Activated CD8-positive, alpha-beta memory T cell treated with anti-CD3 and anti-CD28 coated beads, Interleukin-2, amount 10 ng/mL, durations not matched to agents 7 days and 5 days (primary cell): ENCODE results near the gene SPECC1L. TPM values are rescaled to one million over a fixed set of nuclear protein-coding genes. Genes with fewer than 3 reads are reported as not detected.

Source experiments
- ATAC-seq: fragments of 150-1000 bp; cut with Tn5 transposase; one replicate; pipeline ENCODE4 v1.10.0; 2021; ENCODE audit warnings: moderate library complexity
- CTCF ChIA-PET: fragments of 350-600 bp; sonication (Branson Sonifier 250); formaldehyde crosslinking; loops from one replicate; lab custom pipeline; 2021; ENCODE audit warnings: antibody characterized with exemption; lab: Charles Lee
- DNase-seq: peaks from one replicate; pipeline ENCODE4 v3.0.0-alpha.2; 2020
- H3K27ac Mint-ChIP-seq: one replicate; pipeline ENCODE4 v1.8.0; 2021; ENCODE audit warnings: mild to moderate bottlenecking, mixed read lengths
- H3K27me3 Mint-ChIP-seq: one replicate; pipeline ENCODE4 v1.8.0; 2021; ENCODE audit warnings: mixed read lengths
- H3K36me3 Mint-ChIP-seq: one replicate; pipeline ENCODE4 v1.8.0; 2021; ENCODE audit warnings: mild to moderate bottlenecking, mixed read lengths
- H3K4me1 Mint-ChIP-seq: one replicate; pipeline ENCODE4 v1.8.0; 2021; ENCODE audit warnings: mixed read lengths
- H3K4me3 Mint-ChIP-seq: one replicate; pipeline ENCODE4 v1.8.0; 2021; ENCODE audit warnings: mild to moderate bottlenecking, moderate library complexity, mixed read lengths
- H3K9me3 Mint-ChIP-seq: one replicate; pipeline ENCODE4 v1.8.0; 2022; ENCODE audit warnings: low read depth, mixed read lengths
- total RNA-seq, 2 experiments: library from RNA; stranded (reverse); gene quantifications; one replicate each; pipeline ENCODE4 v1.2.3, GENCODE V29; 2021

Gene SPECC1L
- total RNA-seq, 2 experiments from 2014 or later: 55.3 to 57.4 TPM

GRCh38 chr22:24414523-24414922, 143.9 kb downstream of the SPECC1L start:
- CTCF ChIA-PET: interaction anchor here (1.2 to 1.5 kb wide), 2 partner anchors 9 to 13 kb away, joined by 3 to 7 read pairs; partner anchors contain the start of gene ADORA2A
- H3K4me3 Mint-ChIP-seq: no peak overlapping the region

GRCh38 chr22:24414984-24415945, 144.6 kb downstream of the SPECC1L start:
- H3K36me3 Mint-ChIP-seq: peaks cover 3% of the 10 kb centered on the region
- H3K4me3 Mint-ChIP-seq: no peak overlapping the region
- H3K4me1 Mint-ChIP-seq: peaks cover 8% of the 10 kb centered on the region
- CTCF ChIA-PET: interaction anchor here (1.2 to 1.5 kb wide), 2 partner anchors 8 to 12 kb away, joined by 3 to 7 read pairs; partner anchors contain the start of gene ADORA2A
- no peak overlapping the region for H3K27ac Mint-ChIP-seq
- no peak for ATAC-seq
- no peaks in the 10 kb centered on the region for H3K27me3 Mint-ChIP-seq
- no peaks in the 10 kb centered on the region for H3K9me3 Mint-ChIP-seq
- DNase-seq: no peak

More at GRCh38 chr22:24414523-24414922, 143.9 kb downstream of the SPECC1L start:
- peaks cover 16% of the 10 kb centered on the region for H3K4me1 Mint-ChIP-seq
- no peak for ATAC-seq
- no peak for DNase-seq
- H3K9me3 Mint-ChIP-seq: no peaks in the 10 kb centered on the region
- H3K27ac Mint-ChIP-seq: no peak overlapping the region
- H3K36me3 Mint-ChIP-seq: peaks cover 3% of the 10 kb centered on the region
- H3K27me3 Mint-ChIP-seq: no peaks in the 10 kb centered on the region

- no peaks in the 10 kb centered on the region for H3K27me3 Mint-ChIP-seq
- H3K9me3 Mint-ChIP-seq: no peaks in the 10 kb centered on the region
- DNase-seq (no peak), ATAC-seq (no peak)
- no peak overlapping the region for H3K27ac Mint-ChIP-seq
- H3K4me3 Mint-ChIP-seq: no peak overlapping the region
- CTCF ChIA-PET: interaction anchor here (1.5 kb wide), 1 partner anchor 8 kb away, joined by 7 read pairs; no protein-coding TSS in a partner anchor
- peaks cover 3% of the 10 kb centered on the region for H3K36me3 Mint-ChIP-seq
- H3K4me1 Mint-ChIP-seq: peaks cover 3% of the 10 kb centered on the region
Measured at GRCh38 chr22:24416095-24416494, 145.5 kb downstream of the SPECC1L start.

- Mint-ChIP-seq H3K27me3 (no peaks in the 10 kb centered on the region), H3K27ac (no peak overlapping the region), H3K36me3 (peaks cover 3% of the 10 kb centered on the region), H3K9me3 (no peaks in the 10 kb centered on the region), H3K4me1 (no peaks in the 10 kb centered on the region), H3K4me3 (no peak overlapping the region)
- CTCF ChIA-PET: interaction anchor here (1.3 kb wide), 1 partner anchor 80 kb away, joined by 3 read pairs; no protein-coding TSS in a partner anchor
- DNase-seq (no peak), ATAC-seq (no peak)
Measured at GRCh38 chr22:24416611-24417010, 146.0 kb downstream of the SPECC1L start.

- Mint-ChIP-seq H3K36me3 (peaks cover 3% of the 10 kb centered on the region), H3K9me3 (no peaks in the 10 kb centered on the region), H3K4me3 (no peak overlapping the region), H3K27ac (no peak overlapping the region), H3K4me1 (no peaks in the 10 kb centered on the region), H3K27me3 (peaks cover 2% of the 10 kb centered on the region)
- CTCF ChIA-PET: interaction anchor here (1.3 to 1.9 kb wide), 2 partner anchors 79 to 106 kb away, joined by 3 to 10 read pairs; no protein-coding TSS in a partner anchor
- ATAC-seq (no peak), DNase-seq (no peak)
Measured at GRCh38 chr22:24417200-24417599, 146.6 kb downstream of the SPECC1L start.

- H3K4me1 Mint-ChIP-seq: no peaks in the 10 kb centered on the region
- H3K4me3 Mint-ChIP-seq: no peak overlapping the region
- CTCF ChIA-PET: interaction anchor here (1.3 to 1.9 kb wide), 2 partner anchors 78 to 105 kb away, joined by 3 to 10 read pairs; no protein-coding TSS in a partner anchor
- no peaks in the 10 kb centered on the region for H3K9me3 Mint-ChIP-seq
- peaks cover 3% of the 10 kb centered on the region for H3K36me3 Mint-ChIP-seq
- DNase-seq (no peak), ATAC-seq (no peak)
- peaks cover 8% of the 10 kb centered on the region for H3K27me3 Mint-ChIP-seq
- no peak overlapping the region for H3K27ac Mint-ChIP-seq
Measured at GRCh38 chr22:24417901-24418641, 147.4 kb downstream of the SPECC1L start.

GRCh38 chr22:24418786-24419474, 148.3 kb downstream of the SPECC1L start:
- Mint-ChIP-seq H3K4me1 (no peaks in the 10 kb centered on the region), H3K9me3 (no peaks in the 10 kb centered on the region), H3K4me3 (no peak overlapping the region), H3K27ac (no peak overlapping the region), H3K27me3 (peaks cover 8% of the 10 kb centered on the region), H3K36me3 (peaks cover 3% of the 10 kb centered on the region)
- DNase-seq (no peak), ATAC-seq (no peak)
- CTCF ChIA-PET: interaction anchor here (0.6 to 1.9 kb wide), 3 partner anchors 104 to 109 kb away, joined by 3 to 10 read pairs (median 4); no protein-coding TSS in a partner anchor

GRCh38 chr22:24419475-24419850, 148.8 kb downstream of the SPECC1L start:
- Mint-ChIP-seq H3K9me3 (no peaks in the 10 kb centered on the region), H3K27ac (no peak overlapping the region), H3K36me3 (peaks cover 2% of the 10 kb centered on the region), H3K4me1 (no peaks in the 10 kb centered on the region), H3K27me3 (peaks cover 8% of the 10 kb centered on the region), H3K4me3 (no peak overlapping the region)
- ATAC-seq (no peak), DNase-seq (no peak)
- CTCF ChIA-PET: interaction anchor here (1.0 to 7.9 kb wide), 3 partner anchors 83 to 107 kb away, joined by 3 to 102 read pairs (median 4); no protein-coding TSS in a partner anchor

GRCh38 chr22:24420072-24420976, 149.7 kb downstream of the SPECC1L start:
- Mint-ChIP-seq H3K4me3 (no peak overlapping the region), H3K27ac (no peak overlapping the region), H3K36me3 (peaks cover under 1% of the 10 kb centered on the region), H3K9me3 (no peaks in the 10 kb centered on the region), H3K27me3 (peaks cover 8% of the 10 kb centered on the region), H3K4me1 (peaks cover 1% of the 10 kb centered on the region)
- DNase-seq: no peak
- no peak for ATAC-seq
- CTCF ChIA-PET: interaction anchor here (1.0 to 7.9 kb wide), 4 partner anchors 15 to 106 kb away, joined by 3 to 102 read pairs (median 6); no protein-coding TSS in a partner anchor

GRCh38 chr22:24420977-24421343, 150.3 kb downstream of the SPECC1L start:
- Mint-ChIP-seq H3K4me3 (no peak overlapping the region), H3K36me3 (no peaks in the 10 kb centered on the region), H3K9me3 (no peaks in the 10 kb centered on the region), H3K4me1 (peaks cover 8% of the 10 kb centered on the region), H3K27me3 (peaks cover 10% of the 10 kb centered on the region), H3K27ac (no peak overlapping the region)
- DNase-seq (no peak), ATAC-seq (no peak)
- CTCF ChIA-PET: interaction anchor here (1.0 to 7.9 kb wide), 6 partner anchors 14 to 105 kb away, joined by 3 to 102 read pairs (median 7); no protein-coding TSS in a partner anchor

GRCh38 chr22:24421428-24421931, 150.8 kb downstream of the SPECC1L start:
- H3K27ac Mint-ChIP-seq: no peak overlapping the region
- ATAC-seq (no peak), DNase-seq (no peak)
- H3K27me3 Mint-ChIP-seq: peaks cover 10% of the 10 kb centered on the region
- no peak overlapping the region for H3K4me3 Mint-ChIP-seq
- CTCF ChIA-PET: interaction anchor here (0.7 to 8.4 kb wide), 8 partner anchors 14 to 127 kb away, joined by 3 to 102 read pairs (median 8); no protein-coding TSS in a partner anchor
- H3K4me1 Mint-ChIP-seq: peaks cover 13% of the 10 kb centered on the region
- H3K36me3 Mint-ChIP-seq: no peaks in the 10 kb centered on the region
- no peaks in the 10 kb centered on the region for H3K9me3 Mint-ChIP-seq
